Measurements from ENCODE around the gene HSD17B12. TPM values are rescaled to one million over a fixed set of nuclear protein-coding genes. Genes with fewer than 3 reads are reported as not detected.
"Not testable (repeated sequence)": the region's sequence is repeated elsewhere in the genome, so short reads cannot be mapped to it uniquely, and the experiment has no call there.

HSD17B12 gene
- total and polyA plus RNA-seq, 8 donors, result 64.5 to 150 (median 78.1) TPM

DNA sequence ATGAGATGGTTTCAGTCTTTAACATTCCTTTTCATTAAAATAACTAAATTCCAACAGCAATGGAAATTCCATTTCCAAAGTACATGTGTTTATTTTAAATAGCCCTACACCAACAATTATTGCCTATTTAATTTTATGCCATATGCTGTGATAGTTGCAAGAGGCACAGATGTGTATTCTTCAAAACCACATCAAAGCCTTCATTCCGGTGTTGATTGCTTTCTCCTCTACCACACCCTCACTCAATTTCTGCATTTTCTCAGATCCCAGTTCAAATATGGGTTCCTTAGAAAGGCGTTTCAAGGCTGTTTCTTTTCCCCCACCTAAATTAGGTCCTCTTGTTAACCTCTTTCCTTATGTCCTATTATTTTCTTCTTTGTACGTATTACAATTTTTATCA, 6.0 kb upstream of the HSD17B12 start:
- no peak for TF ChIP-seq CTCF (IDR thresholded peaks at IDR 0.05)
- Histone ChIP-seq H3K27ac (no peak overlapping the region), H3K27me3 (no peaks in the 10 kb centered on the region), H3K4me1 (peaks cover 0 to 3% of the 10 kb centered on the region in 2 donors), H3K4me3 (no peak overlapping the region), H3K9me3 (no peaks in the 10 kb centered on the region), H3K36me3 (no peaks in the 10 kb centered on the region)
- intact Hi-C loops (cut with DNase I), result no loop called here
- no peak for ATAC-seq
- no peak for DNase-seq

- Histone ChIP-seq H3K4me1 (peaks cover 0 to 16% of the 10 kb centered on the region in 2 donors), H3K9me3 (no peaks in the 10 kb centered on the region), H3K27ac (no peak overlapping the region), H3K27me3 (no peaks in the 10 kb centered on the region), H3K36me3 (no peaks in the 10 kb centered on the region), H3K4me3 (no peak overlapping the region)
- TF ChIP-seq CTCF (IDR thresholded peaks at IDR 0.05), result no peak
- intact Hi-C loops (cut with DNase I), result no loop called here
- ATAC-seq (no peak), DNase-seq (no peak)
These were observed 3.6 kb upstream of the HSD17B12 start for GRCh38 chr11:43676933-43677332.

DNA sequence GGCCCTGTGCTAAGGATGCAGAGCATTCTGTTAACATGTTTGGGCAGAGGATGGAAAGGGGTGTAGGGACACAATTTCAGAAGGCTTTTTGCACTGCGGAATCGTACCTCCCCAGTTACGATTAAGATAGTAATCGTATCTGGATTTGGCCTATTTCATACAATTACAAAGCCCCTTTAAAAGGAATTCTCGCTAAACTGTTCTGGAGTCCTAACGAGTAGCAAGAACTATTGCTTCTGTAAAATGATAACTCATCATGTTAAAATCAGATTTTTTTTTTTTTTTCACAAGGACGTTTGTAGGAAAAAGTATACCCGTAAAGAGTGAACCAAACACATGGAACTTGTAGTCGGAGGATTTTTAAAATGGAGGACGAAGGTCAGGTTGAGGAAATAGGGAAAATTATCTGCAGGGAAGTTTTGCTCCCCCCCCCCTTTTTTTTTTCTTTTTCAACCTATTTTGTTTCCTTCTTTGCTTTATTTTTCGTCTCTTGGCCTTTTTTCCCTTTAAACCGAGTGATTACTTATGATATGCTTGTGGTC, 934 bp downstream of the HSD17B12 start:
- intact Hi-C loops (cut with DNase I), result loop anchor here in 1 of 2 donors (10.0 kb wide), 1 partner anchor 93 kb away; no protein-coding TSS in a partner anchor
- no peaks in the 10 kb centered on the region for H3K36me3 ChIP-seq
- no peaks in the 10 kb centered on the region for H3K27me3 ChIP-seq
- H3K4me1 ChIP-seq, result peaks cover 8 to 61% of the 10 kb centered on the region in 2 donors
- no peaks in the 10 kb centered on the region for H3K9me3 ChIP-seq
- peak in 1 of 4 donors; percentile 15 for DNase-seq
- H3K4me3 ChIP-seq, result peak overlapping the region; percentile 84 to 88
- no peak for TF ChIP-seq CTCF (IDR thresholded peaks at IDR 0.05)
- no peak for ATAC-seq
- H3K27ac ChIP-seq, result peak overlapping the region; percentile 95 to 96

DNA sequence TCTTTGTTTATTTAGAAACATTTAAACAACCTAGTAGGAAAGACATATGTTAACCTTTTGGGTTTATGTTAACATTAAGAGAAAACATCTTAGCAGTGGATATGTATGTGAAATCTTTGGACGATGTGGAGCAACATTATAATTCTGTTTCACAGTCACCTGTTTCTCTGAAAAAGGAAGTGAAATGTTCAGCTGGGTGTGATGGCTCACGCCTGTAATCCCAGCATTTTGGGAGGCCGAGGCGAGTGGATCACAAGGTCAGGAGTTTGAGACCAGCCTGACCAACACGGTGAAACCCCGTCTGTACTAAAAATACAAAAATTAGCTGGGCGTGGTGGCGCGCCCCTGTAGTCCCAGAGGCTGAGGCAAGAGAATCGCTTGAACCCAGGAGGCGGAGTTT, 1.5 kb downstream of the HSD17B12 start:
- Histone ChIP-seq H3K4me1 (peaks cover 11 to 66% of the 10 kb centered on the region in 2 donors), H3K4me3 (peak overlapping the region; percentile 84 to 88), H3K27ac (peak overlapping the region; percentile 95 to 96)
- intact Hi-C loops (cut with DNase I), result loop anchor here in 1 of 2 donors (10.0 kb wide), 1 partner anchor 93 kb away; no protein-coding TSS in a partner anchor
- H3K27me3 ChIP-seq, H3K36me3 ChIP-seq, DNase-seq, H3K9me3 ChIP-seq, ATAC-seq: not testable (repeated sequence)

GRCh38 chr11:43685440-43685839, 4.9 kb downstream of the HSD17B12 start:
- Histone ChIP-seq H3K27ac (no peak overlapping the region), H3K4me1 (peaks cover 23 to 81% of the 10 kb centered on the region in 2 donors)

More at GRCh38 chr11:43685440-43685839, 4.9 kb downstream of the HSD17B12 start:
- intact Hi-C loops (cut with DNase I), result loop anchor here in 1 of 2 donors (10.0 kb wide), 1 partner anchor 89 kb away; no protein-coding TSS in a partner anchor
- no peak for ATAC-seq
- DNase-seq, result no peak
- Histone ChIP-seq H3K27me3 (no peaks in the 10 kb centered on the region), H3K4me3 (no peak overlapping the region), H3K9me3 (no peaks in the 10 kb centered on the region), H3K36me3 (peaks cover 0 to 3% of the 10 kb centered on the region in 2 donors)
- TF ChIP-seq CTCF (IDR thresholded peaks at IDR 0.05), result no peak

Measured in left lung (tissue), 10 donors.